Heart right ventricle (tissue), 16 donors: ENCODE results near the gene PCMT1. TPM values are rescaled to one million over a fixed set of nuclear protein-coding genes. Genes with fewer than 3 reads are reported as not detected.

Experiments
- ATAC-seq, 8 donors: fragments of 200-7000 bp; cut with Tn5 transposase; one replicate each; pipeline ENCODE4 v1.9.1; 2020; ENCODE audit warnings: mild to moderate bottlenecking in 8 of 8, moderate library complexity in 8 of 8, moderate number of reproducible peaks in 1 of 8
- DNase-seq, 2 donors: peaks; one replicate each; pipeline ENCODE4 v3.0.0-alpha.2; 2020
- H3K27ac ChIP-seq, 10 donors: fragments of 200-600 bp; sonication (generic) in 2 of 10; one replicate each; pipeline versions ENCODE4 v1.5.0 to v1.8.0; 2020 to 2022; ENCODE audit warnings: mild to moderate bottlenecking in 3 of 10
- H3K27me3 ChIP-seq, 7 donors: fragments of 200-600 bp; one replicate each; pipeline ENCODE4 v1.8.0; 2021 to 2022; ENCODE audit warnings: mild to moderate bottlenecking in 2 of 7
- H3K36me3 ChIP-seq, 9 donors: fragments of 200-600 bp; sonication (generic) in 1 of 9; one replicate each; pipeline versions ENCODE4 v1.5.0 to v1.8.0; 2020 to 2022; ENCODE audit warnings: mild to moderate bottlenecking in 2 of 9
- H3K4me1 ChIP-seq, 9 donors: fragments of 200-600 bp; sonication (generic) in 1 of 9; one replicate each; pipeline versions ENCODE4 v1.5.0 to v1.8.0; 2020 to 2022; ENCODE audit warnings: mild to moderate bottlenecking in 4 of 9
- H3K4me3 ChIP-seq, 10 donors: fragments of 200-600 bp; sonication (generic) in 2 of 10; one replicate each; pipeline versions ENCODE4 v1.5.0 to v1.8.0; 2020 to 2022; ENCODE audit warnings: mild to moderate bottlenecking in 7 of 10, moderate library complexity in 2 of 10
- H3K9me3 ChIP-seq, 11 donors: fragments of 200-600 bp in 10 of 11; sonication (generic) in 2 of 11; one replicate each; pipeline versions ENCODE4 v1.5.0 to v1.8.0; 2013 to 2022; ENCODE audit warnings: mild to moderate bottlenecking in 2 of 11, control low read depth in 1 of 11, moderate library complexity in 1 of 11
- CTCF ChIP-seq, 9 donors: fragments of 200-600 bp; sonication (generic) in 2 of 9; IDR thresholded peaks; one replicate each; pipeline versions ENCODE4 v1.5.0 to v1.8.0; 2021 to 2022; ENCODE audit warnings: antibody characterized with exemption in 9 of 9, mild to moderate bottlenecking in 5 of 9, moderate library complexity in 1 of 9
- WGBS, 2 donors: extraction: QIAGEN DNeasy Blood & Tissue Kit; methylation state at CpG; one replicate each; pipeline ENCODE4 v1.1.7; 2013; ENCODE audit warnings: inconsistent platforms in 1 of 2; 5-methylcytosine and 5-hydroxymethylcytosine counted together
- intact Hi-C, 10 donors: fragments of 100-400 bp; cut with DNase I; formaldehyde crosslinking; loops; one replicate each; pipeline versions ENCODE4 v1.11.1 to v1.14.2; 2022
- polyA plus RNA-seq, 2 donors: library from polyadenylated mRNA; stranded (reverse); fragments of 200-250 nt; gene quantifications; one replicate each; pipeline ENCODE4 v1.2.3, GENCODE V29; 2013
- total RNA-seq, 10 donors: library from RNA; stranded (reverse); fragmentation: NEBNext Ultra II Directional in 3 of 10; extraction: Animal tissue kit (Norgen Biotek cat#: 25700) in 3 of 10; gene quantifications; one replicate each; pipeline versions ENCODE4 v1.2.1 to v1.2.4, GENCODE V29; 2021 to 2023
- donor health status: Arrhythmogenic right ventricular cardiomyopathy.
- donor health status: ischemic (EF 13 %, LVEDD 7.1; RV severe dilation, severe dysfunction).
- donor health status: healthy with polysubstance abuse.
- donor health status: DM: no; HTN: yes; CAD: no.
- donor health status: DM: no; HTN: no; CAD: no.
- donor health status: ischemic (EF 25% LVEDD 6.9; RV normal size, moderate dysfunction).
- donor health status: ischemic (EF 25% LVEDD 5.7; RV mildly dilated, moderate dysfunction).
- donor health status: healthy.
- donor health status: DM: yes; HTN: yes; CAD: no.
- donor health status: Ischemic cardiomyopathy.
- donor health status: ischemic (EF 35%, LVEDD 5.7; RV mildly dilated, moderate dysfunction).
- donor health status: nonischemic (EF 11% LVEDD 7.7; RV severe dilation, severe dysfunction).
- donor health status: DM: yes; HTN: yes; CAD: no.
- donor health status: PGD.
- donor health status: ischemic (EF 29% LVEDD 5.4; RV normal size, mild dysfunction).
- donor health status: nonischemic (EF 23%, LVEDD 6.1; RV moderate dilation, normal function).

PCMT1 gene
- total and polyA plus RNA-seq, 12 donors = 33.3 to 178 (median 151) TPM

- no peak overlapping the region for H3K4me3 ChIP-seq
- peaks cover 0 to 52% (median 10%) of the 10 kb centered on the region in 9 donors for H3K36me3 ChIP-seq
- intact Hi-C loops = no loop called here
- no peak for TF ChIP-seq CTCF (IDR thresholded peaks at IDR 0.05)
- no peaks in the 10 kb centered on the region for H3K27me3 ChIP-seq
- 91 to 93% methylated on average over 4 of the region's 4 CpGs for WGBS, 2 donors
- H3K27ac ChIP-seq = no peak overlapping the region
- H3K9me3 ChIP-seq = no peaks in the 10 kb centered on the region
- ATAC-seq (no peak), DNase-seq (no peak)
- H3K4me1 ChIP-seq = no peaks in the 10 kb centered on the region
Observed at GRCh38 chr6:149815788-149816187, 66.2 kb downstream of the PCMT1 start.

- Histone ChIP-seq H3K27me3 (no peaks in the 10 kb centered on the region), H3K4me1 (peaks cover 0 to 15% (median 3%) of the 10 kb centered on the region in 9 donors), H3K4me3 (no peak overlapping the region), H3K9me3 (no peaks in the 10 kb centered on the region), H3K36me3 (peaks cover 0 to 55% (median 0%) of the 10 kb centered on the region in 9 donors), H3K27ac (no peak overlapping the region)
- ATAC-seq = peak in 6 of 8 donors; percentile 40 to 69 (median 56)
- 84 to 95% methylated on average over 7 of the region's 7 CpGs for WGBS, 2 donors
- TF ChIP-seq CTCF (IDR thresholded peaks at IDR 0.05) = peak in 2 of 9 donors; percentile 8
- no peak for DNase-seq
- intact Hi-C loops = loop anchor here in 1 of 10 donors (10.0 kb wide), 1 partner anchor 204 kb away; the partner anchor contains the start of gene RAET1L
Observed at GRCh38 chr6:149820506-149820905, 71.0 kb downstream of the PCMT1 start.

GRCh38 chr6:149821492-149821891 lies 72.0 kb downstream of the PCMT1 start:
- TF ChIP-seq CTCF (IDR thresholded peaks at IDR 0.05) = no peak
- intact Hi-C loops = loop anchor here in 1 of 10 donors (10.0 kb wide), 1 partner anchor 203 kb away; the partner anchor contains the start of gene RAET1L
- H3K27ac ChIP-seq = peak overlapping the region in 2 of 10 donors; percentile 28 to 41
- no peaks in the 10 kb centered on the region for H3K9me3 ChIP-seq
- no peak overlapping the region for H3K4me3 ChIP-seq
- H3K36me3 ChIP-seq = peaks cover 0 to 64% (median 4%) of the 10 kb centered on the region in 9 donors
- WGBS, 2 donors = 57 to 74% methylated on average over 1 of the region's 1 CpG
- ATAC-seq (peak in 5 of 8 donors; percentile 73 to 91 (median 84)), DNase-seq (no peak)
- H3K4me1 ChIP-seq = peaks cover 0 to 15% (median 3%) of the 10 kb centered on the region in 9 donors
- no peaks in the 10 kb centered on the region for H3K27me3 ChIP-seq

- ATAC-seq (no peak), DNase-seq (no peak)
- Histone ChIP-seq H3K27ac (no peak overlapping the region), H3K36me3 (peaks cover 0 to 64% (median 4%) of the 10 kb centered on the region in 9 donors), H3K27me3 (no peaks in the 10 kb centered on the region), H3K9me3 (no peaks in the 10 kb centered on the region), H3K4me3 (no peak overlapping the region), H3K4me1 (peaks cover 0 to 15% (median 3%) of the 10 kb centered on the region in 9 donors)
- intact Hi-C loops = loop anchor here in 1 of 10 donors (10.0 kb wide), 1 partner anchor 202 kb away; the partner anchor contains the start of gene RAET1L
- TF ChIP-seq CTCF (IDR thresholded peaks at IDR 0.05) = no peak
- WGBS, 2 donors = 83 to 84% methylated on average over 4 of the region's 4 CpGs
Observed at GRCh38 chr6:149823013-149823412, 73.5 kb downstream of the PCMT1 start.
